Left hindlimb (tissue), 1 donor: Measurements from ENCODE around the gene PARD3.

Experiments used
- DNase-seq: peaks from one replicate; pipeline ENCODE4 v3.0.0-alpha.2; 2018

The PARD3 gene

DNA sequence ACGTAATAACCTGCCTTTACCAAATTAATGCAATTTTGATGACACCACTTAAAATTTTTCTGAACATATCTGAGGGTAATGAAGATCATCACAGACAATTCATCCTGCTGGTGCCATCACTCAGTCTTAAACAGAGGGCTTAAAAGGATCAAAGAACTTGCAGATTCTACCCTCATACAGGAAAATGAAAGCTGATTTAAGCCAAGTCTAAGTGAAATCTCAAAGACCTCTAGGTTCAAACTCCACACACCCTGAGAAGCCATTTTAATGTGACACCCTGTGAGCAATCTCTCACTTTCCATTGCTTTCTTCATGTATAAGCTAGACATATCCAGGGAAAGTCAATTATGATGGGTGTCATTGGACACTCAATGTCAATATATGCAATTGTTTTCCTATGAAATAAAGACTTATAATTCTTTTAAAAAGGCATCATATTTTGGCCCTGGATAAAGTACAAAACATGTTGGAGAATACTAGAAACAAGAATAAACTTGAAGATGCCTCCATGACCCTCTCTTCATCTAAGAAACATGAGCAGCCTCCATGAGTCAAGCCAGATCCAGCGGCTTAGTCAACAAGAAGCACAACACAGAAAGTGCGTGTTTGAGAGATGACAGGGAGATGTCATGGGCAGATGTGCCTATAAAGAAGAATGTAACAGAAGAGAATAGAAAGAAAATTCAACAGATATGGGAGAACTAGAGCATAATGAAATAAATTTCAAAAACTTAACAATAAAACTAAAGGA lies 291.9 kb downstream of the PARD3 start:
- no peak for DNase-seq

- DNase-seq, result no peak
These were observed 292.6 kb downstream of the PARD3 start for GRCh38 chr10:34522546-34522945.

DNA sequence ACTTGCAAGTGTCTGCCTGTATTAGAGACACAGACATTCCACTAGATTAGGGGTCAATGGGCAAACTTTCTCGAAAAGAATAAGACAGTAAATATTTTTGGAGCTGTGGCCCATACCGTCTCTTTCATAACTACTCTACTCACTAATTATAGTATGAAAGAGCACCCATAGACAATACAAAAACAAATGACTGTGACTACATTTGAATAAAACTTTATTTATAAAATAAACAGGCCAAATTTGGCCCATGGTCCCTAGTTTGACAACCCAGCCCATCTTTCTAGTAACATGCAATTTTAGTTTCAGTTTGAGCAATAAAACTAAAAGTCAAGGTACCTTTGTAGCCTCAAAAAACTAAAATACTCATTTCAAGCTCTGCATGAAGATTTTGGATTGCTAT lies 294.6 kb downstream of the PARD3 start:
- DNase-seq, result no peak

DNA sequence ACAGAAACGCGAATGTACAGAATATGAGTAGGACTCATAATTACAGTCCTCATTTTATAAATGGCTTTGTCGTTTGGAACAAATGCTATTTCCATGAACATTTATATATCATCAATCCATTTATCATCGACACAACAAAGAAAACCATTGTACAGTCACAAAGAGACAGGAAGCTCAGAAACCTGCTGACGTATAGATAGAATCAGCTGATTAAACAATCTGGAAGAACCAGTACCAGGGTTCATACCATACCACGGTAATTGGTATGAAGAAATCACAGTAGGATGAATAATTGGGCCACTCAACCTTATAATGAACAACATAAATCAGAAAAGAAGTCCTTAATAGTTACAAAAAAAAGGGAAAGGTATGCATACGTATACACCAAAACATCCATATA lies 295.0 kb downstream of the PARD3 start:
- DNase-seq, result no peak

GRCh38 chr10:34514290-34514689 lies 300.8 kb downstream of the PARD3 start:
- no peak for DNase-seq

GRCh38 chr10:34513636-34514035 lies 301.5 kb downstream of the PARD3 start:
- DNase-seq, result no peak

- DNase-seq, result no peak
These were observed 307.9 kb downstream of the PARD3 start for GRCh38 chr10:34507217-34507616.

GRCh38 chr10:34506786-34507185 lies 308.3 kb downstream of the PARD3 start:
- no peak for DNase-seq

DNA sequence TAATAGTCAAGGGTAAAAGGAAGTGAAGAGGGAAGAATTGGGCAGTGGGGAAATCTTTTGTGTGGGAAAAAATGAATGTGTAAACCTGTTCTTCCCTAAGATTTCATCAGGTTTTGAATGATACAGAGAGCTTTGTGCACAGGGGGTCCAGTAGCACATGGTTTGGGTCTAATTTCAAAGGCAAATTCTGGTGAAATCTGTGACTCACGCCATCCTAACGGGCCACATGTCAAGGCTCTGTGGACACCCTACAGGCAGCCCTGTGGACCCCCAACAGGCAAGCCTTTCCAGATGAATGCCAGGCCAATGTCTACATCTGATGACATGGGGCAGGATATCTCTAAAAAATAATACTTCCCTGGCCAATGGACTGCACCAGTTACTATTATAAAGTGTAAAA lies 309.8 kb downstream of the PARD3 start:
- DNase-seq, result no peak

DNA sequence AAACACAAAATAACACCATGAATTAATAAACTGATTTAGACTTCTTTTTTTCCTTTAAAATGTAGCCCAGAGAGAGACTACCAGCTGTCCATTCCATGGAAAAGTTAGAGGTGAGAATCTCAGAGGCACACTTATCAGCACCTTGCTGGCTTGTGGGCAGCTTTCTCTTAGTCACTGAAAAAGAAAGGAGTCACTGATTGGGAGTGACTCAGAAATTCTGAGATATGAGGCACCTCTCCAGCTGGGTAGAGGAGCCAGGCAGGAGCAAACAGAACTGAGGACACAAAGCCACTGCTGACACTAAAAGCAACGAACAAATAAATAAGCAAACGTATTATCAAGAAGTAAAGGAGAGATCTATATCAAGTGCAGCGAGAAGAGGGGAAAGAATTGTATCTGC lies 310.6 kb downstream of the PARD3 start:
- no peak for DNase-seq

GRCh38 chr10:34503704-34504103 lies 311.4 kb downstream of the PARD3 start:
- DNase-seq, result no peak

DNA sequence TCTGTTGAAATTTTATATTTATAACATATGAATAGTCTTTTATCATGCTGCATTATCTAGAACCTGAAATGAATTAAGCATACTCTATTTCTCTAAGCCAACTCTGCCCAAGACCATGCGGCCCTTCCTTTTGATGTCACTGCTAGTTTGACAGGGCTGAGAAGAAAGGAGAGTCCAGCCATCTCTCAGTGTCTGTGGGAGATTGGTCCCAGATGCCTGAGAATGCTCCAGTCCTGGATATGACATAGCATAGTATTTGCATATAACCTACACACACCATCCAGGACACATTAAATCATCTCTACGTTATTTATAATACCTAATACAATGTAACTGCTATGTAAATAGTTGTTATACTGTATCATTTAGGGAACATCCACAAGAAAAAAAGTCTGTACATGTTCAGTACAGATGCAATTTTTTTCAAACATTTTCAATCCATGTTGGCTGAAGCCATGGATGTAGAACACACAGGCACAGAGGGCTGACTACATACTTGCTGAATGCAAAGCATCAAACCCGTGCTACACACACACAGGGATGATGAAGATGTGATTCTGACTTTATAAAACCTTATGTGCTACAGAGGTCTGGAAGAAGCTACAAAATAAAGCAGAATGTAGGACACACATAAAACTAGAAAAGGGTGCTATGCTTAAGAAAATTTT lies 315.4 kb downstream of the PARD3 start:
- DNase-seq, result no peak

GRCh38 chr10:34498821-34499220 lies 316.3 kb downstream of the PARD3 start:
- no peak for DNase-seq

DNA sequence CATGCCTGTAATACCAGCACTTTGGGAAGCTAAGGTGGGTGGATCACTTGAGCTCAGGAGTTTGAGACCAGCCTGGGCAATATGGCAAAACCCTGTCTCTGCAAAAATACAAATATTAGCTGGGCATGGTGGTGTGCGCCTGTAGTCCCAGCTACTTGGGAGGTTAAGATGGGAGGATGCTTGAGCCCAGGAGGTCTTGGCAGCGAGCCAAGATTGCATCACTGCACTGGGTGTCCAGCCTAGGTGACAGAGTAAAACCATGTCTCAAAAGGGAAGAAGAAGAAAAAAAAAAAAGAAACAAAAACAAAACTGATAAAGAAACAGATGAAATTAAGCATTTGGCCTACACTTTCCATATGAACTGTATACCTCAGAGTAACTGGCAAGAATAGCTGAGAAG lies 319.2 kb downstream of the PARD3 start:
- DNase-seq, result no peak

DNA sequence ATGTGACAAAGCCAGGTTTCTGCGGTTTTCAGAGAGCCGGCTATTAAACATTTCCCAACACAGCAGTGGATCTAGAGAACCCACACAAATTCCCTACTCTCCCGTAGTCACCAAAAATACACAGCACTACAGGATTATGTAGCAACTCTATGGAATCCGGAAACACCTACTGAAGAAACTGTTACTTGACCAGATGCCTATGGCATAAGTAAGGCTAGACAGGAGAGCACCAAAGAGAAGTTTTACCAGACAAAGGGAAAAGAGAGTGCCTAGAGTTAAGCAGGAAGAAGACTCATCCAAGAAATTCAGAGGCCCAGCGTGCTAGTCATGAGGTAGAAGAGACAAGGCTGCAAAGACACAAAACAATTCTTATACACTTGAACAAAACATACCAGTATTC lies 321.1 kb downstream of the PARD3 start:
- DNase-seq, result no peak

GRCh38 chr10:34492081-34492480 lies 323.0 kb downstream of the PARD3 start:
- no peak for DNase-seq

GRCh38 chr10:34491678-34492077 lies 323.4 kb downstream of the PARD3 start:
- DNase-seq, result no peak

GRCh38 chr10:34489973-34490745 lies 324.9 kb downstream of the PARD3 start:
- DNase-seq, result no peak

DNA sequence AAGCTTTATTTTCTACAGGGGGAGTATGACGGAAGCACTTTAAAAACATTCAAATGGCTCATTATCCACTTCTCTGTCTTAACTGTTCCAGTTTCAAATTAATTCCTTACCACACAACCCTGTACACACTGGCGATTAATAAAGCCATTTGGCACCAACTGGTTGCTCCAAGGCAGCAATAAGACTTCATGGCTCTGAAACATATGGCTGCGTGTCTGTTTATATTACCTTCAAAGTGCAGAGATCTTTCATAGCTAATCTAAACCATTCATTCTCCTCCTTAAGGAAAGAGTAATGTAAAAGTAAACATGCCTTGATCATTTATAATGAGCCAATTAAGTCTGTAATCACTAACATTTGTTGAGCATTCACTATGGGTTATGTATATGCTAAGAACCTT lies 325.7 kb downstream of the PARD3 start:
- no peak for DNase-seq

DNA sequence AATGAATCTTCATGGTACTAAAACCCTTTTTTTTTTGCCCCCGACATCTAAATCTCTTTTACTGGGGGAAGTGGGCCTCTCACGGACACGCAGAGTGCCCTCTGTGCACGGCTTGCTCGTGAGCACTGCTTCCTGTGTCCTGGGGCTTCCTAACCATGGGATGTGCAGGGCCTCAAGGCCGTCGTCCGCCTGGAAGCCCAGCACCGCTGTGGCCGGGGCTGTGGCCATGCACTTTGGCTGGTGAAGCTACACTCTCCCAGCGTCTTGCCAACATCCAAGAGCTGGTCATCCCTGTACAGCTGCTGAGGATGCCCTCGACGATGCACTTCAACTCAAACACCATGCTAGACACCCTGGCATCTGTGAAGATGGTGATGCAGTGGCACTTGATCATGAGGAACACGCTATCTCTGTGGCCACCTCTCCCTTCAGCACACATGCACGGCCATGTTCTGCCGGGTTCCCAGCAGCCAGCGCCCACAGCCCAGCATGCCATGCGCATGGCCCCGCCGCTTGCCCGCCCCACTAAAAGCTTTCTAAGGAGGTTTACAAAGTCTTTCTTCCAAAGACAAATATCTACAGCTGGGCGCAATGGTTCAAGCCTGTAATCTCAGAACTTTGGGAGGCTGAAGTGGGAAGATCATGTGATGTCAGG lies 326.5 kb downstream of the PARD3 start:
- DNase-seq, result no peak

GRCh38 chr10:34486008-34486407 lies 329.1 kb downstream of the PARD3 start:
- no peak for DNase-seq

DNA sequence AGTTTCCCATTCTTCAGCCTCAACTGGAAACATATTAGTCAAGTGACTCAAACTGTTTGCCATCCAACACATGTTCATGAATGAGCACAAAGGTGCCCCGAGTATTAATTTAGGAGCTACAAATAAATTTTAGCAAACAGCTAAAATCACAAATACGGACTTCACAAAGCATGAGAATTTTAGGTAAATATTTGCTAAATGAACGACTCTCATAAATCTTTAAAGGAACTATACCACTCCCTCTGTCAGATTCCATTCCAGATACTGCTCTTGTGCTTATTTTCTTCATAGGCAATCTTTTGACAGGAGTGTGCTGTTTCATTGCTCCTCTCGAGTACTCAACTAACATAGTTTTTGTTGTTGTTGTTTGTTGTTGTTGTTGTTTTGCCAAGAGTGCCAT lies 330.9 kb downstream of the PARD3 start:
- no peak for DNase-seq

DNA sequence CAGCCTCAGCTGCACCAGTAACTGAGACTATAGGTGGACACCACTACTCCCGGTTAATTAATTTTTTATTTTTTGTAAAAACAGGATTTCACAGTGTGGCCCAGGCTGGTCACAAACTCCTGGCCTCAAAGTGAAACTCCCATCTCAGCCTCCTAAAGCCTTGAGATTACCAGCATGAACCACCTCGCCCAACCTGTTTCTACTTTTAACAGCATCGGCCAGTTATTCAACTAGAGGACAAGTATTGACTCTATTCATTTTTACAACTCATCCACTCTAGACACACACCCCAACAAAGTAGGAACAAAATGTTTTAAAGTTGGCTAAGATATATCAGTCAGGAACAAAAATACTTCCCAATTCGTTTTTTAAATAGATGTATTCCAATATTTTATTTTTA lies 334.8 kb downstream of the PARD3 start:
- no peak for DNase-seq
